Mucosa of rectum (tissue), 2 donors: ENCODE data around the gene CTCF.

Experiments used
- H3K27ac ChIP-seq, 2 donors: one replicate each; pipeline ENCODE4 v1.7.0; 2013; ENCODE audit warnings: inconsistent platforms in 2 of 2, low read depth in 2 of 2, low read length in 2 of 2
- H3K27me3 ChIP-seq, 2 donors: one replicate each; pipeline ENCODE4 v1.7.0; 2013; ENCODE audit warnings: low read length in 2 of 2; ENCODE audit not compliant: control insufficient read depth in 2 of 2, insufficient read depth in 2 of 2
- H3K36me3 ChIP-seq, 2 donors: one replicate each; pipeline ENCODE4 v1.7.0; 2013; ENCODE audit warnings: low read length in 2 of 2; ENCODE audit not compliant: control insufficient read depth in 2 of 2, insufficient read depth in 2 of 2
- H3K4me1 ChIP-seq, 2 donors: one replicate each; pipeline ENCODE4 v1.7.0; 2013; ENCODE audit warnings: low read length in 2 of 2, mild to moderate bottlenecking in 1 of 2; ENCODE audit not compliant: control insufficient read depth in 2 of 2, insufficient read depth in 2 of 2
- H3K4me3 ChIP-seq, 2 donors: one replicate each; pipeline ENCODE4 v1.7.0; 2013; ENCODE audit warnings: low read length in 2 of 2
- H3K9ac ChIP-seq, 2 donors: one replicate each; pipeline ENCODE4 v1.7.0; 2013; ENCODE audit warnings: low read length in 2 of 2, low read depth in 1 of 2, mild to moderate bottlenecking in 1 of 2
- H3K9me3 ChIP-seq, 2 donors: one replicate each; pipeline ENCODE4 v1.7.0; 2013; ENCODE audit warnings: low read length in 2 of 2; ENCODE audit not compliant: control insufficient read depth in 2 of 2
- donor health status: healthy.
- donor health status: Normal muscosa, but diverticular disease.

CTCF gene

DNA sequence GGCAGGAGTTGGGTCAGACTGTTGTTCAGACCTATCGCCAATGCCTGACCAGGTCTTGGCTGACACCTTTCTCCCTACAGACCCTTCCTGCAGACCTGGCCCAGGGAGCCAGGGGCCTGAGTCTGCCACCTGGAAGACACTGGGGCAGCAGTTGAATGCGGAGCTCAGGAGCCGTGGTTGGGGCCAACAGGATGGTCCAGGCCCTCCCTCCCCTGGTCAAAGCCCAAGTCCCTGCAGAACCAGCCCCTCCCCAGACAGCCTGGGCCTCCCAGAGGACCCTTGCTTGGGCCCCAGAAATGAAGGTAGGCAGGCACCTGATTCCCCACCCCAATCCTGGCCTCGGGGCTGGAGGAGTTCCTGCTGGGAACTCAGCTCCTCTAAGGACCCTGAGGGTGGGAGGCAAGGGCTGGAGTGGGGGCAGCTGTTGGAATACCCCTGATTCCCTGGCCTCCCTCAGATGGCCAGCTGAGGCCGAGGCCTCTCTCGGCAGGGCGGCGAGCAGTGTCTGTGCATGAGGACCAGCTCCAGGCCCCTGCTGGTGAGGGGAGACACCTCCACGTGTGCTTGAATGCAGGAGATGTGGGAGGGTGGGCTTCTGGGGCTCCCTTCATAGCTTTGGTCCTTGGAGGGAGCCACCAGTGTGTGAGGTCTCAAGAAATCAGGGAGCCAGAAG, 94.2 kb downstream of the CTCF start:
- peaks cover 14 to 21% of the 10 kb centered on the region in 2 donors for H3K4me1 ChIP-seq
- H3K27ac ChIP-seq = no peak overlapping the region
- H3K27me3 ChIP-seq = peaks cover 10 to 35% of the 10 kb centered on the region in 2 donors
- H3K4me3 ChIP-seq = no peak overlapping the region
- peaks cover 4 to 7% of the 10 kb centered on the region in 2 donors for H3K36me3 ChIP-seq
- no peaks in the 10 kb centered on the region for H3K9me3 ChIP-seq
- H3K9ac ChIP-seq = no peak overlapping the region

DNA sequence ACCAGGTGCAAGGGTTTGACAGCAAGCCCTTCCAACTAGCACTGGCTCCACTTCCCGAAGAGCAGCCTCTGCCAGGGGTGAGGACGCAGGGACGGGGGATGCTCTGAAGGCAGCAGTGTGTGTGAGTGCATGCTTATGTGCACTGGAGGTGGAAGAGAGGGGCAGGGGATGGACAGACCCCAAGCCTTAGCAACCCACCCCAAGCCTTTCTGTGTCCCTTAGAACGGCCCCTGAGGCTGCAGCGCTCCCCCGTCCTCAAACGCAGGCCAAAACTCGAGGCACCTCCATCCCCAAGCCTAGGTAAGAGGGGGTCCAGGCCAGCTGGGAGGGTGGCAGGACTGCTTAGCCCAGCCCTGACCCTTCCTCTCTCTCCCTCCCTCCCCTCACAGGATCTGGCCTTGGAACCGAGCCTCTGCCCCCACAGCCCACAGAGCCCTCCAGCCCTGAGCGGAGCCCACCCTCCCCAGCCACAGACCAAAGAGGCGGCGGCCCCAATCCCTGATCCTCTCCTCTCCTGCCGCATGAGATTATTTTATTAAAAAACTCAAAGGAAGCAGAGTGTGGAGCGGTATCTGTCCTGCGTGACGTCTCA, 94.8 kb downstream of the CTCF start:
- no peak overlapping the region for H3K27ac ChIP-seq
- no peak overlapping the region for H3K4me3 ChIP-seq
- peaks cover 16 to 23% of the 10 kb centered on the region in 2 donors for H3K4me1 ChIP-seq
- H3K36me3 ChIP-seq = peaks cover 4 to 6% of the 10 kb centered on the region in 2 donors
- H3K9ac ChIP-seq = no peak overlapping the region
- no peaks in the 10 kb centered on the region for H3K9me3 ChIP-seq
- peaks cover 10 to 30% of the 10 kb centered on the region in 2 donors for H3K27me3 ChIP-seq

DNA sequence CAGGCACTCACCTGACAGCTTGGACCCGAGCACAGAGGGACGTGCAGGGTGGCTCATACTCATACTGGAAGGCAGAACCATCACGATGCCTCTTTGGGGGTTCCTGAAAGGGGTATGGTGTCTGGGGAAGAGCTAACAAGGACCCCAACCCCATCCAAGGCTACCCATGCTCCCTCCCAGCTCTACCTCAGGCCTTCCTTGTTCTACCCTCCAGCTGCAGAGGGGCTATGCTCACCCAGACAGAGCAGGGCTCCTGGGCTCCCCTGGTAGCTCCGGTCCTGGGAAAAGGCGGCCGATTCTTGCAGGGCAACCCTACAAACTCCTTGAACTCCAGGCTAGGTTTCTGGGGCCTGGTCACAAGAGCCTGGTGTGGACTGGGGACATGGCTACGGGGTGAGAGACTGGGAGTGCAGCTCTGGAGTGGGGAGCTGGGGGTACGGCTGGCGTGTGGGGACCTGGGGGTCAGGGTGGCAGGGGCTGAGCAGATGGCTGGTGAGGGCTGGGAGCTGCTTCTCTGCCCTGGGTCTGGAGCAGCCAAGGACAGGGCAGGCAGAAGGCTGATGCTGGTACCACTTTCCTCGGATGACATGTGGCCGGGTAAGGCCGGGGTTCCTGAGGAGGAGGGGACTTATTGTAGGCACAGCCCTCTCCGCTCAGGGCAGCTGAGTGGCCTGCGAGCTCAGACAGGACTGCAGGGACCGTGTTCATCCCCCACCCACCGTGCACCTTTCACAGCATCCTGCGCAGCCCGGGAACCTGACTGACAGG, 95.6 kb downstream of the CTCF start:
- H3K9ac ChIP-seq = no peak overlapping the region
- peaks cover 16 to 23% of the 10 kb centered on the region in 2 donors for H3K4me1 ChIP-seq
- H3K4me3 ChIP-seq = no peak overlapping the region
- H3K27ac ChIP-seq = no peak overlapping the region
- no peaks in the 10 kb centered on the region for H3K9me3 ChIP-seq
- H3K36me3 ChIP-seq = peaks cover 4% of the 10 kb centered on the region in 2 donors
- peaks cover 10 to 25% of the 10 kb centered on the region in 2 donors for H3K27me3 ChIP-seq

DNA sequence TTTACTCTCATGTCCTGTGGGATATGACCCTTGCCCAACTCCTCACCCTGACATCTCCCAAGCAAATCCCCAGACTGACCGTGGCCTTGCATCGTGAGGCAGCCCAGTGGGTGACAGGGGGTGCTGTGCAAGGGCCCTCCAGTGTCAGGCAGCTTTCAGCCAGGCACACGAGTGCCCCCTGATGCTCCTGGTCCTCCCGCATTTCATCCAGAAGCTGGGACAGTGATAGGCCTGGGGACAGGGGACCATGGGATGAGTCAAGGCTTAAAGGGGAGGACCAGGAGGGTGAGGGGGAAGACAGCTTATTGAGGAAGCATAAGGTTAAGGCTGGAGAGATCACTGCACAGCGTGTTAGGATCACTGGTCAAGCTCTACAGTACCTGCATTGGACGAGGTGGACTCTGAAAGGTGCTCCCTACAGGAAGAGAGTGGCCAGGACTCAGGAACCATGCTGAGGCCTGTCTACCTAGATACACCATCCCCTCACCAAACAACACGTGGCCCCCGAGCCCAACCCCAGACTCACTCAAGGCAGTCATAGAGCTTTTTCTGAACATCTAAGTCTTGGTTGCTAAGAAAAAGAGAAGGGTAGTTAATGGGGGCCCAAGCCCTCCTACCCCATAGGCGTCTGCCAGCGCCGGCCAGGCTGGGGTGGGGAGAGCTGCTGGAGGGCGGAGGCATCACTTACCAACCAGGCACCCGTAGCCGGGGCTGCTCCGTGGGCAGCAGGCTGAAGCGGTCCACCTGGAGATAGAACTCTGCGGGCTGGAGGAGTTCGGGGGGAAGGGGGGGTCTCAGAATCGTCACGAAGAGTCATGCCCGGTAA, 96.7 kb downstream of the CTCF start:
- peaks cover 8 to 16% of the 10 kb centered on the region in 2 donors for H3K27me3 ChIP-seq
- peak overlapping the region; percentile 54 to 88 for H3K9ac ChIP-seq
- H3K4me1 ChIP-seq = peaks cover 16 to 20% of the 10 kb centered on the region in 2 donors
- peak overlapping the region; percentile 97 to 99 for H3K4me3 ChIP-seq
- no peak overlapping the region for H3K27ac ChIP-seq
- H3K9me3 ChIP-seq = no peaks in the 10 kb centered on the region
- peaks cover 4% of the 10 kb centered on the region in 2 donors for H3K36me3 ChIP-seq

DNA sequence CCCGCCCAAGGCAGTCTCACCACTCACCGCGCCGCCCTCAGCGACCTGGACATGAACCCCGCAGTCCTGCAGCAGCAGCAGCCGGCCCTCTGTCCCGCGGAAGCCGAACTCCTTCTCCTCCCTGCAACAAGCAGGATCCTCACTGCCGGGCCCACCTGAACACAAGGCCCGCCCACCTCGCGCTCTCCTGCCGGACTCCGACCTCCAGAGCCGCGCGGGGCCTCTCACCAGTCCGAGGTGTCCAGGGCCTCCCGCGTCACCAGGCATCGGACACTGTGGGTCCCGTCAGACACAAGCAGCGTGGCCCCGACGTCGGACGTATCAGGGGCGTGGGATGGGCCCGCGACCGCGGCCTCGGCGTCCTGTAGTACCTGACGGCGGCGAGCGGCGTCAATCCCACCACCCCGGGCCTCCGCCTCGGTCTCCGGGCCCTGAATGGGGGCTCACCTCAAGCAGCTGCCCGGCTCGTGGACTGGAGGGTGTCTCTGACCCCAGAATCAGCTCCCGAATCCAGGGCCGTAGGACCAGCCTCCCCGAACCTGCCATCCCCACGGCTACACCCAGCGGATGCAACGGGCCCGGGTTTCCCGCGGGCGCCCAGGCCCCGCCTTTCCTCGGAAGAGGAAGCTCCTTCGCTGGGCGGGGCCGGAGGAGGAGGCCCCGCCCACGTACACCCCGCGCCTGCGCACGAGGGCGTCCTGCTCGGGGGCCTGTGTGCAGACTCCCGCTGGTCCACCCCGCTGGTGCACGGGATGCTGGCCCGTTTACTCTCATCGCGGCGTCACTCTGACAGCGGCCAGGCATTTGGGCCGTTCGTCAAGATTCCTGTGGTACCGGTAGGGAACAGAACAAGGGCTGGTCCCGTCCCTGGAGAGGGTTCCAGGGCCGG, 97.6 kb downstream of the CTCF start, which contains the start of gene ACD:
Gene ACD (minus strand): TSS at position 586 of the 889 bp plus-strand sequence. CDS start 40 bp downstream, at position 546.
- H3K9ac ChIP-seq = peak within 1 kb of the TSS; percentile 88 to 95
- peaks cover 4 to 8% of the 10 kb centered on the region in 2 donors for H3K27me3 ChIP-seq
- H3K4me1 ChIP-seq = peaks cover 16 to 20% of the 10 kb centered on the region in 2 donors
- H3K9me3 ChIP-seq = no peaks in the 10 kb centered on the region
- H3K4me3 ChIP-seq = peak within 1 kb of the TSS; percentile 97 to 99
- peaks cover 4% of the 10 kb centered on the region in 2 donors for H3K36me3 ChIP-seq
- peak within 1 kb of the TSS; percentile 98 to 99 for H3K27ac ChIP-seq

DNA sequence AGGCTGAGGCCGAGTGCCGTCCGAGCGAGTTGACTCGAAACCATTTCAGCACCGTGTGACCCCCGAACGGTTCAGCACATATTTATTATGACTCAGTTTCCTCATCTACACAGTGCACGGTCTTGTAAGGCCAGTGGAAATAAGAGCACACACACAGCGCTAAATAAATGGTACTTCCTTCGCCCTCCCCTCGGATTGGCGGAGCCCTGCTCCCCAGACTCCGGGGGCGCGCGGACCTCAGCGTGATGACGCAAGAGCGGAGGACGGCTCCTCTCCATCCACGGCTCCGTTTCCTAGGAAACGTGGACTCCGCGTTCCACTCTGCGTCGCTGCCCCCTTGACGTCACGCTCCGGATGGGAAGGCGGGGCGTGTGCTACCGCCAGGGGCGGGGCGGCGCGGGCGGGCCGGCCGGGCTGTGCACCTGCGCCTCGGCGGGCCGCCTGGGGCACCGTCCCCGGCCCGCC, 98.3 kb downstream of the CTCF start, which contains the start of gene PARD6A:
Gene PARD6A (plus strand): TSS at position 397 of the 465 bp plus-strand sequence. CDS start 79 bp downstream, outside the sequence.
- Histone ChIP-seq H3K4me1 (peaks cover 18 to 20% of the 10 kb centered on the region in 2 donors), H3K9me3 (no peaks in the 10 kb centered on the region), H3K4me3 (peak within 1 kb of the TSS; percentile 97 to 99), H3K27me3 (peaks cover 0 to 2% of the 10 kb centered on the region in 2 donors), H3K9ac (peak within 1 kb of the TSS; percentile 88 to 95), H3K27ac (peak within 1 kb of the TSS; percentile 98 to 99), H3K36me3 (peaks cover 4% of the 10 kb centered on the region in 2 donors)

DNA sequence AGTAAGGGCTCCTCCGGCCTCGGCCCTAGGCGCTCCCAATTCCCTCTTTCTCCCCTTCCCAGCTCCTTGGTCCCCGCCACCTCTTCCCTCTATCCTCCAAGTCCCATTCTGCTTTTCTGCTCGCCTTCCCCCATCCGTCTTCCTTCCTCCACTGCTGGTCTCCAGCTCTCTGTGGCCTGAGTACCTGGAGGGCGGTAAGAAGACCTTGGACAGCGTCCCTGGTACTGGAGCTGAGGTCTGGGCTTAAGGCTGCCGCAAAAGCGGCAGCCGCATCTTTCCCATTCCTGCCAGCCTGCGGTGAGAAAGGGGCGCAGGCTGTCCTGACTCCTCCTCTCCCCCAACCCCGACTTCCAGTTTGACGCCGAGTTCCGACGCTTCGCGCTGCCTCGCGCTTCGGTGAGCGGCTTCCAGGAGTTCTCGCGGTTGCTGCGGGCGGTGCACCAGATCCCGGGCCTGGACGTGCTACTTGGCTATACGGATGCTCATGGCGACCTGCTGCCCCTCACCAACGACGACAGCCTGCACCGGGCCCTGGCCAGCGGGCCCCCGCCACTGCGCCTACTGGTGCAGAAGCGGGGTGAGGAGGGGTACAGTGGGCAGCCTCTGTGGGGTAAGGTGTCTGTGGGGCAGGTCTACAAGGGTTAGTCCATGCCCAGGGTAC, 98.9 kb downstream of the CTCF start:
- H3K9me3 ChIP-seq = no peaks in the 10 kb centered on the region
- H3K4me1 ChIP-seq = peaks cover 22 to 25% of the 10 kb centered on the region in 2 donors
- peak overlapping the region; percentile 97 to 99 for H3K4me3 ChIP-seq
- H3K36me3 ChIP-seq = peaks cover 4% of the 10 kb centered on the region in 2 donors
- H3K27ac ChIP-seq = peak overlapping the region; percentile 15 to 99
- H3K9ac ChIP-seq = peak overlapping the region; percentile 68 to 88
- no peaks in the 10 kb centered on the region for H3K27me3 ChIP-seq

DNA sequence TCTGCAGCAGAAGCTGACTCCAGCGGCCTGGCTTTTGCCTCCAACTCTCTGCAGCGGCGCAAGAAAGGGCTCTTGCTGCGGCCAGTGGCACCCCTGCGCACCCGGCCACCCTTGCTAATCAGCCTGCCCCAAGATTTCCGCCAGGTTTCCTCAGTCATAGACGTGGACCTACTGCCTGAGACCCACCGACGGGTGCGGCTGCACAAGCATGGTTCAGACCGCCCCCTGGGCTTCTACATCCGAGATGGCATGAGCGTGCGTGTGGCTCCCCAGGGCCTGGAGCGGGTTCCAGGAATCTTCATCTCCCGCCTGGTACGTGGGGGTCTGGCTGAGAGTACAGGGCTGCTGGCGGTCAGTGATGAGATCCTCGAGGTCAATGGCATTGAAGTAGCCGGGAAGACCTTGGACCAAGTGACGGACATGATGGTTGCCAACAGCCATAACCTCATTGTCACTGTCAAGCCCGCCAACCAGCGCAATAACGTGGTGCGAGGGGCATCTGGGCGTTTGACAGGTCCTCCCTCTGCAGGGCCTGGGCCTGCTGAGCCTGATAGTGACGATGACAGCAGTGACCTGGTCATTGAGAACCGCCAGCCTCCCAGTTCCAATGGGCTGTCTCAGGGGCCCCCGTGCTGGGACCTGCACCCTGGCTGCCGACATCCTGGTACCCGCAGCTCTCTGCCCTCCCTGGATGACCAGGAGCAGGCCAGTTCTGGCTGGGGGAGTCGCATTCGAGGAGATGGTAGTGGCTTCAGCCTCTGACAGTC, 99.7 kb downstream of the CTCF start:
- Histone ChIP-seq H3K27me3 (no peaks in the 10 kb centered on the region), H3K4me3 (peak overlapping the region in 1 of 2 donors; percentile 99), H3K9ac (no peak overlapping the region), H3K4me1 (peaks cover 24 to 27% of the 10 kb centered on the region in 2 donors), H3K36me3 (peaks cover 2 to 4% of the 10 kb centered on the region in 2 donors), H3K27ac (no peak overlapping the region), H3K9me3 (no peaks in the 10 kb centered on the region)
